Trophoblast cell (in vitro differentiated cells and primary cell): Measurements from ENCODE around the gene SPTLC2.

Source experiments
- DNase-seq, 2 donors: peaks; one replicate each; pipeline ENCODE4 v3.0.0-alpha.2; 2016
- H2AFZ ChIP-seq: 2 replicates; pipeline ENCODE4 v1.6.1; 2013; ENCODE audit warnings: low read length, moderate library complexity, mild to moderate bottlenecking; ENCODE audit not compliant: insufficient read depth, poor library complexity
- H2AK5ac ChIP-seq: 2 replicates; pipeline ENCODE4 v1.6.1; 2013; ENCODE audit warnings: mild to moderate bottlenecking, low read length
- H2BK120ac ChIP-seq: 2 replicates; pipeline ENCODE4 v1.6.1; 2013; ENCODE audit warnings: low read length, mild to moderate bottlenecking, moderate library complexity; ENCODE audit not compliant: insufficient read depth, poor library complexity
- H2BK12ac ChIP-seq: 2 replicates; pipeline ENCODE4 v1.6.1; 2013; ENCODE audit warnings: mild to moderate bottlenecking, low read length, moderate library complexity
- H2BK5ac ChIP-seq: 2 replicates; pipeline ENCODE4 v1.6.1; 2013; ENCODE audit warnings: low read length, low read depth, moderate library complexity, mild to moderate bottlenecking; ENCODE audit not compliant: poor library complexity
- H3K14ac ChIP-seq: 2 replicates; pipeline ENCODE4 v1.6.1; 2013; ENCODE audit warnings: mild to moderate bottlenecking, low read length
- H3K18ac ChIP-seq: 2 replicates; pipeline ENCODE4 v1.6.1; 2013; ENCODE audit warnings: mild to moderate bottlenecking, low read length
- H3K23ac ChIP-seq: 2 replicates; pipeline ENCODE4 v1.6.1; 2013; ENCODE audit warnings: low read length
- H3K27ac ChIP-seq: 2 replicates; pipeline ENCODE4 v1.5.1; 2013; ENCODE audit warnings: low read depth, mild to moderate bottlenecking, inconsistent platforms, low read length, moderate library complexity
- H3K27me3 ChIP-seq: 2 replicates; pipeline ENCODE4 v1.6.1; 2013; ENCODE audit warnings: inconsistent platforms, mild to moderate bottlenecking, low read length, moderate library complexity; ENCODE audit not compliant: insufficient read depth
- H3K36me3 ChIP-seq, 2 experiments: 1 replicate in 1 of 2; 2 replicates in 1 of 2; pipeline ENCODE4 v1.6.1; 2013; ENCODE audit warnings: low read length in 2 of 2, mild to moderate bottlenecking in 2 of 2, moderate library complexity in 1 of 2; ENCODE audit not compliant: insufficient read depth in 2 of 2, control insufficient read depth in 1 of 2
- H3K4ac ChIP-seq: 2 replicates; pipeline ENCODE4 v1.6.1; 2013; ENCODE audit warnings: low read depth, mild to moderate bottlenecking, low read length, moderate library complexity
- H3K4me1 ChIP-seq, 2 experiments: 1 replicate in 1 of 2; 2 replicates in 1 of 2; pipeline ENCODE4 v1.6.1; 2013; ENCODE audit warnings: low read length in 2 of 2, mild to moderate bottlenecking in 2 of 2, moderate library complexity in 1 of 2; ENCODE audit not compliant: insufficient read depth in 2 of 2, control insufficient read depth in 1 of 2
- H3K4me2 ChIP-seq: 2 replicates; pipeline ENCODE4 v1.6.1; 2013; ENCODE audit warnings: inconsistent platforms, mild to moderate bottlenecking, low read length, moderate library complexity
- H3K4me3 ChIP-seq: 2 replicates; pipeline ENCODE4 v1.5.1; 2013; ENCODE audit warnings: mild to moderate bottlenecking, low read depth, low read length, inconsistent platforms
- H3K79me1 ChIP-seq: one replicate; pipeline ENCODE4 v1.6.1; 2013; ENCODE audit warnings: low read length
- H3K79me2 ChIP-seq: 2 replicates; pipeline ENCODE4 v1.6.1; 2013; ENCODE audit warnings: low read length, mild to moderate bottlenecking; ENCODE audit not compliant: control insufficient read depth, insufficient read depth, poor library complexity
- H3K9ac ChIP-seq: 2 replicates; pipeline ENCODE4 v1.6.1; 2013; ENCODE audit warnings: mild to moderate bottlenecking, low read length
- H3K9me3 ChIP-seq: 2 replicates; pipeline ENCODE4 v1.6.1; 2013; ENCODE audit warnings: low read depth, mild to moderate bottlenecking, control low read depth, inconsistent platforms, low read length; ENCODE audit not compliant: insufficient read depth
- H4K12ac ChIP-seq: 2 replicates; pipeline ENCODE4 v1.6.1; 2013; ENCODE audit warnings: low read depth, mild to moderate bottlenecking, low read length, moderate library complexity
- H4K8ac ChIP-seq: 2 replicates; pipeline ENCODE4 v1.6.1; 2013; ENCODE audit warnings: low read depth, mild to moderate bottlenecking, low read length, moderate library complexity
- H4K91ac ChIP-seq: one replicate; pipeline ENCODE4 v1.6.1; 2013; ENCODE audit warnings: low read depth, mild to moderate bottlenecking, low read length, moderate library complexity
- WGBS: extraction: QIAGEN DNeasy Blood & Tissue Kit; methylation state at CpG from one replicate; pipeline ENCODE4 v1.1.7; 2013; ENCODE audit warnings: missing lambda C conversion rate; ENCODE audit not compliant: insufficient read length, insufficient coverage; ENCODE audit errors: extremely low coverage; 5-methylcytosine and 5-hydroxymethylcytosine counted together

Gene SPTLC2

DNA sequence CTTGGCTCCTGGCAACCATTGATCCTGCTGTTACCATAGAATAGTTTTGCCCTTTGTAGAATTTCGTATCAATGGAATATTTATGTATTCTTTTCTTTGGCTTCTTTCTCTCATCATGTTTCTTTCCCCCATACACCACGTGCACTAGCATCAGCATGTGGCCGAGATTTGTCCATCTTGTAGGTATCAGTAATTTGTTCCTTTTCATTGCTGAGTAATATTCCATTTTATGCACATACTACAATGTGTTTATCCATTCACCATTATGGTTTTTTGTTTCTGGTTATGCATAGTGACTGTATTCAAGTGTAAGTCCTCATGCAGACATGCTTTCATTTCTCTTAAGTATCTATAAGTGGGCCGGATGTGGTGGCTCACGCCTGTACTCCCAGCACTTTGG is 113.3 kb downstream of the SPTLC2 start:
- Histone ChIP-seq H3K9ac (no peak overlapping the region), H4K12ac (no peak overlapping the region), H3K79me1 (peaks cover 2% of the 10 kb centered on the region), H2BK5ac (no peak overlapping the region), H2AFZ (no peak overlapping the region), H3K14ac (no peak overlapping the region), H2BK12ac (no peak overlapping the region), H3K79me2 (no peaks in the 10 kb centered on the region), H2AK5ac (no peak overlapping the region), H3K4me3 (no peak overlapping the region), H2BK120ac (no peak overlapping the region), H3K9me3 (peaks cover 6% of the 10 kb centered on the region), H3K4me2 (no peak overlapping the region), H3K4me1 (peaks cover 2 to 9% of the 10 kb centered on the region in 2 experiments), H4K91ac (no peak overlapping the region), H3K23ac (no peak overlapping the region), H3K36me3 (peaks cover 4 to 5% of the 10 kb centered on the region in 2 experiments), H3K18ac (no peak overlapping the region), H3K27me3 (peaks cover 16% of the 10 kb centered on the region), H3K27ac (no peak overlapping the region), H4K8ac (no peak overlapping the region), H3K4ac (no peak overlapping the region)
- WGBS, result no CpG with 5 or more reads among the region's 5 CpGs
- DNase-seq, result no peak

DNA sequence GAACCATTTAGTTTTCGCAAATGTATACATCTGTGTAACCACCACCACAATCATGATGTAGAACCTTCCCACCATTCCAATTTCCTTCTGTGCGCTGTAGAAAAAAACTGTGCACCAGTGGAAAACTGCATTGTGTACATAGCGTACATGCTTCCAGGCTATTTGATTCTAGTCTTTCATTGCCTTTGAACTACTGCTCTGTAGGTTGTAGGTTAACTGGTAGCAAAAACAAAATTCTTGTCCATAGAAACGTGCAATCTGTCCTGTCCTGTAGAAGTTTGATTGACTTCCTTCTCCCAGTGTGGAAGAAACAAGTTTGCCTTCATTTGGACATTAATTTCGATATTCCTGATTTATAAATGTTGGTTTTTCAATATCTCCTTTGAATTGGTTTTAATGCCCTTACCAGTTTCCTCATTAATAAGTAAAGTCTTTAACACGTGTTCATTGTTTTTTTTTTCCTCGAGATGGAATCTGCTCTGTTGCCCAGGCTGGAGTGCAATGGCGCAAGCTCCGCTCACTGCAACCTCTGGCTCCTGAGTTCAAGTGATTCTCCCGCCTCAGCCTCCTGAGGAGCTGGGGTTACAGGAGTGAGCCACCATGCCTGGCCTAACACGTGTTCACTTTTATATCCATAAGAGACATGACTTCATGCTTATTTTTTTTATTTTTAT is 114.2 kb downstream of the SPTLC2 start:
- Histone ChIP-seq H3K79me1 (no peaks in the 10 kb centered on the region), H3K4me3 (no peak overlapping the region), H3K9me3 (peaks cover 9% of the 10 kb centered on the region), H3K9ac (no peak overlapping the region), H3K4me1 (peaks cover 6 to 10% of the 10 kb centered on the region in 2 experiments), H2BK5ac (no peak overlapping the region), H2BK120ac (no peak overlapping the region), H2BK12ac (no peak overlapping the region), H3K4ac (no peak overlapping the region), H2AK5ac (no peak overlapping the region), H4K8ac (no peak overlapping the region), H3K27me3 (peaks cover 21% of the 10 kb centered on the region), H3K18ac (no peak overlapping the region), H3K4me2 (no peak overlapping the region), H3K36me3 (peaks cover 2 to 3% of the 10 kb centered on the region in 2 experiments), H3K14ac (no peak overlapping the region), H4K12ac (no peak overlapping the region), H4K91ac (no peak overlapping the region), H3K27ac (no peak overlapping the region), H3K23ac (no peak overlapping the region), H2AFZ (no peak overlapping the region), H3K79me2 (no peaks in the 10 kb centered on the region)
- peak; percentile 63 to 88 for DNase-seq
- WGBS, result no CpG with 5 or more reads among the region's 11 CpGs

DNA sequence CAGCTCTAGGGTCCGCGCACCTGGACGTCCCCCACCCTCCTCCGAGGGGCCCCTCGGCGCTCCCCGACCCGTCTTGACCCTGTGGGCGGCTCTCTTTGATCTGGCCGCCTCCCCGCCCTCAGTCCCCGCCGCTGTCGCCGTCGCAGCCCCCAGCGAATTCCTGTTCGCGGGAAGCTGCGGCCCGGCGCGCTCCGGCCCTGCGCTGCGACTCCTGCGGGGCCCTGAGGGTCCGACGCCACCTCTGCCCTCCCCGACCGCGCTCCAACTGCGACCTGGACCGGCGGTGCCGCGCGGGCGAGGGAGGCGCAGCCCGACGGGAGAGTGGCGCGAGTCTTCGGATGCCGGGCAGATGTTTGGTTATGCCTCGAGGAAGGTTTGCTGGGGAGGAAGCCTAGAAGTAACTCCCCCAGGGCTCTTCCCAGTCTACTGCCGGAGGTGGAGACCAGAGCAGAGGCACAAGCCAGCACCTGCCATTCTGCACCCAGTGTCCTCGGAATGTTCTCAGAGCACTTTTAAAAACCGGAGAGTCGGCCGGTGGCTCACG is 117.4 kb downstream of the SPTLC2 start:
- Histone ChIP-seq H4K8ac (no peak overlapping the region), H3K9me3 (peaks cover 11% of the 10 kb centered on the region), H3K23ac (no peak overlapping the region), H3K9ac (no peak overlapping the region), H3K79me1 (no peaks in the 10 kb centered on the region), H3K4ac (no peak overlapping the region), H2AFZ (peak overlapping the region; percentile 52), H3K27me3 (peaks cover 21% of the 10 kb centered on the region), H2BK12ac (no peak overlapping the region), H2BK5ac (no peak overlapping the region), H3K14ac (no peak overlapping the region), H4K12ac (no peak overlapping the region), H3K4me3 (peak overlapping the region; percentile 73), H3K4me2 (peak overlapping the region; percentile 96), H3K79me2 (no peaks in the 10 kb centered on the region), H3K36me3 (no peaks in the 10 kb centered on the region), H3K27ac (no peak overlapping the region), H3K18ac (no peak overlapping the region), H3K4me1 (peaks cover 6 to 10% of the 10 kb centered on the region in 2 experiments), H4K91ac (no peak overlapping the region), H2BK120ac (no peak overlapping the region), H2AK5ac (no peak overlapping the region)
- DNase-seq, result peak; percentile 95 to 96
- WGBS, result no CpG with 5 or more reads among the region's 53 CpGs

DNA sequence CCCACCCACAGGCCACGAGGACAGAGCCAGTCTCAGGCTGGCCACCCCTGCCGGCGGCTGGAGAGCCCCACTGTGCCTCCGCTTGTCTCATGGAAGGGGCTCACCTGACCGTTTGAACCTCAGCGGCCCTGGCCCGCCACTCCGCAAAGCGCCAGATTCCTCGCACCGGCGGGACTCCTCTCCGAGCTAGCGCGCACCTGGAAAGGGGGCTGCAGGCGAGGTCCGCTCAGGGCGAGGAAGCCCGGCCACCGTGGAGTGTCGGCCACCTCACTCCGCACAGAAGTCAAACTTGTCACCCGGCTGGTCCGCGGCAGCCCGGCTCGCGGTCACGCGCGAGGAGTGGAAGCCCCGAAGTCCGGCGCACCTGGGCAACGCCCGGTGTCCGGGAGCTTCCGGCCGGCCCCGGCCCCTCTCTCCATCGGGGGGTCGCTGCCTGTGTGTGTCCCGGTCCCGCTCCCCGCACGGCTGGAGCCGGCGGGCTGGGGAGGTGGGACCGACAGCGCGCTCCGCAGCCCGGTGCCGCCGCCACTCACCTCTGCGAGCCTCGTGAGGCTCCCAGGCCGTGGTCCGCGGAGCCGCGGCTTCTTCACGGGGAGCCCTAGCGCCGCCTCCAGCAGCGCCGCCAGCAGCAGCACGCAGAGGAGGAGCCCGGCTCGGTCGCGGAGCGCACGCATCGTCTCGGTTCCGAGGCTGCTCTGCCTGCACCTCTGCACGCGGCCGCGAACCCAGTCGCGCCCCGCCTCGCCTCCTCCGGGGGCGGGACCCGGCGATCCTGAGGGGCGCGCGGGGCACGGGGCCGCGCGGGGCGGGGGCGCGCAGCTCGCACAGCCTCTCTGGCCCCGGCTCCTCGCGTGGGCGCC is 118.1 kb downstream of the SPTLC2 start, which contains the start of gene ISM2:
Gene ISM2, minus strand, starts transcription at position 697 of the 860 bp plus-strand sequence. Its CDS starts 23 bp downstream, at position 674.
- Histone ChIP-seq H3K36me3 (no peaks in the 10 kb centered on the region), H4K91ac (peak within 1 kb of the TSS; percentile 35), H3K9me3 (peaks cover 11% of the 10 kb centered on the region), H3K4me2 (peak within 1 kb of the TSS; percentile 96), H3K79me1 (no peaks in the 10 kb centered on the region), H3K9ac (peak within 1 kb of the TSS; percentile 62), H2AFZ (peak within 1 kb of the TSS; percentile 91), H2BK120ac (no peak within 1 kb of the TSS), H3K14ac (peak within 1 kb of the TSS; percentile 16), H3K27me3 (peaks cover 21% of the 10 kb centered on the region), H3K79me2 (no peaks in the 10 kb centered on the region), H2AK5ac (peak within 1 kb of the TSS; percentile 49), H3K18ac (peak within 1 kb of the TSS; percentile 79), H3K23ac (peak within 1 kb of the TSS; percentile 83), H4K12ac (peak within 1 kb of the TSS; percentile 74), H3K4ac (no peak within 1 kb of the TSS), H2BK5ac (no peak within 1 kb of the TSS), H4K8ac (peak within 1 kb of the TSS; percentile 66), H3K4me3 (peak within 1 kb of the TSS; percentile 73), H2BK12ac (no peak within 1 kb of the TSS), H3K4me1 (peaks cover 6 to 10% of the 10 kb centered on the region in 2 experiments), H3K27ac (no peak within 1 kb of the TSS)
- no CpG with 5 or more reads among the region's 104 CpGs for WGBS
- DNase-seq, result peak; percentile 88 to 94
